Measurements from ENCODE around the gene MBNL1.

MBNL1 gene, protein sequence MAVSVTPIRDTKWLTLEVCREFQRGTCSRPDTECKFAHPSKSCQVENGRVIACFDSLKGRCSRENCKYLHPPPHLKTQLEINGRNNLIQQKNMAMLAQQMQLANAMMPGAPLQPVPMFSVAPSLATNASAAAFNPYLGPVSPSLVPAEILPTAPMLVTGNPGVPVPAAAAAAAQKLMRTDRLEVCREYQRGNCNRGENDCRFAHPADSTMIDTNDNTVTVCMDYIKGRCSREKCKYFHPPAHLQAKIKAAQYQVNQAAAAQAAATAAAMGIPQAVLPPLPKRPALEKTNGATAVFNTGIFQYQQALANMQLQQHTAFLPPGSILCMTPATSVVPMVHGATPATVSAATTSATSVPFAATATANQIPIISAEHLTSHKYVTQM

DNA sequence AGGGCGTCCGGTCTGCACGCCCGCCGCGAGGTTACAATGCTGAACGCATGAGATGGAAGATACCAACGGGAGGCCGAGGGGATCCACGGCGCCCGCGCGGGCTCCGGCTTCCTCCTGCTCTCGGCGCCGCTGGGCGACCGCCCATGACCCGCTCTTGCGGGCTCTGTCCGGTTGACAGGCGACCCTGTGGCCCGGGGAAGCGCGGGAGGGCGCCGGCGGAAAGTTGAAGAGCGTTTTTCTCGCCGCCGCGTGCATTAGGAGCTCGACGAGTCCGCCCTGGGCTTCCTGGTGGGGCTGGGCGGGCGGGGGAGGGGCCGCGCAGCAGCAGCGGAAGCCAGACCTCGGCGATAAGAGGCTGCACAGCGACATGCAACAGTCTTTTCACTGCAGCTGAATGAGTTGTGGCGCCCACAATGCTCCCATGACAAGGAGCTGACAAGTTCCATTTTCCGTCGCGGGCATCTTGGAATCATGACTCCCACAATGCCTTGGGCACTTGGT lies at the start of gene MBNL1:
Gene MBNL1, plus strand, starts transcription at position 375 of the 501 bp plus-strand sequence. CDS start 31,265 bp downstream, outside the sequence.
- DNase-seq (ENCODE audit: low spot score): peak; percentile 70

DNA sequence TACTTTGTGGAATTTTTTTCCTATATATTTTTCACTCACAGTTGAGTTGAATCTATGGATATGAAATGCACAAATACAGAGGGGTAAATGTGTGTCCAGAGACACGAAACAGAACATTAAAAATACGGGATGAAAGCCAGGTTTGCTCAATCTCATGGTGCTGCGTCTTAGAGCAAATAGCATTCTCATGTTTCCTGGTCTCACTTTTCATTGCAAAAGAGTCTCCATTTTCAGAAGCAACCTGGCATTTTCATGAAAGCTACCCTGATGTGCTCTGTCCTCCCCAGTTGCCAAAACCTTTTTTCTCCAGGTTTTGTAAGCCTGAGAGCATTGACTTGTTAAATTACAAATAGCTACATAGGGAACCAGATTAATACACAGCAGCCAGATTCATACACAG lies 49.5 kb upstream of the MBNL1 start:
- no peak for DNase-seq (ENCODE audit: low spot score)

DNA sequence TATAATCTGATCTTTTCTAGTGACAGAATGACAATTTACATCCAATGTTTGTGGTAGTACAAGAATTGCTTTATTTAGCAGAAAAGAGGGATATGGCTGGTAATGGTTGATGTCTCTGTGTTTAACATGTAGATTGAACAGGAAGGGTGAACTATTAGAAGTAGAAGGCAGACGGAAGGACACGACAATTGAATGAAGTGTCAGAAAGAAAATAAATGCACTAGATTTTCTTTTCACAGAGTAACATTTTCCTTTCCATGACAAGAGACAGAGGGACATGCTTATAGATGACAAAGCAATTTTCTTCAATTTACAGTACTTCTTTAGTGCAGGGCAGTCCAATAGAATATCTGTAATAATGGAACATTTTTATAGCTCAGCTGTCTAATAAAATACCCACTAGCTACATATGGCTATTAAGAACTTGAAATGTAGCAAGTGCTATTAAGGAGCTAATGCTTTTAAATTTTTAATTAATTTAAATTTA lies 48.9 kb upstream of the MBNL1 start:
- no peak for DNase-seq (ENCODE audit: low spot score)

DNA sequence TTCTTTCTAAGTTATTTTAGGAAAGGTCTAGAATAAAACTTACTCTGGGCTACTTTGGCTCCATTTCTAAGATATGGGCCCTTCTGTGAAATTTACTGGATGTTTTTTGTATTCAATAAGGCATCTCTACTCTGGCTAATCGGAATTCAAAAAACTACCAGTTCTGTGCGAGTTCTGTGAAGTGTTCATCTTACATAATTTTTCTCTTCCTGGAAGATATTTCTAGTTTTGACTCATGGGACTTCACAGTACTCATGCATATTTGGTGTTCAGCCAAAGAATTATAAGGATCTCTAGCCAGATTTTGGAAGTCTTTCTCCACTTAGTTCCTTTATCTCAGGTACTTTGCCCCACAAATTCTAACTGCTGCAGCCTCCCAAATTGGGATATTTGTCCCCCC lies 46.4 kb upstream of the MBNL1 start:
- DNase-seq (ENCODE audit: low spot score): no peak

DNA sequence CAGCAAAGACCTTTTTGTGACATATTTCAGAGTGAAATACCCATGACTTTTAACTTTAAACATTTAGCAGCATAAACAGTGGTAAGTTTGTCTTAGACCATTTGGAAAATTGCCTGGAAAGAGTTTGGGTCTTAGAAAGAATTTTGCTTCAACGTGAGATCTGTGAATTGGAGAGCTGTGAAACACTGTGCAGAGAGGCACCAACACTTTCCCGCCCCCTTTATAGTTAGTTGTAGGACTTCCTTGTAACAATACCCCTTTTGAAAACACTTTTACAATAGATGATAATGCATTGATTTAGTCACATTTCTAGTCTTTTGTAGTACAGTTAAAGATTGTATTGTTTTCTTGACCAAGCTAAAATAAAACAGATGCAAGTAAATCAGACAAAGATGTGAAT lies 43.5 kb upstream of the MBNL1 start:
- DNase-seq (ENCODE audit: low spot score): no peak

DNA sequence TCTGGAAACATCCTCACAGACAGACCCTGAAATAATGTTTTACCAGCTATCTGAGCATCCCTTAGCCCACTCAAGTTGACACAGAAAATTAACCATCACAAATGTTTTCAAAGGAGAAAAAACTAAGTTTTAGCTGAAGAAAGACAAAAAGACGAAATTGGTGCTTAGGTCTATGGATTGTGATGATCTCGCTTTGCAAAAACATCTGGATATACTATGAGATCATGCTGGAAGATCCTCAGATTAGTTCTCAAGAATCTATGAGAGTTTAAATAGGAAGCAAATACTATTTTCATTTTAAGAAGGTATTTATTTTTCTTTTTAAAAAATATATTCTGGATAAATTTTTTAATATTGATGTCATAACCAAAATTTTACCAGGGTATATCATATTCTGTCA lies 42.6 kb upstream of the MBNL1 start:
- DNase-seq (ENCODE audit: low spot score): no peak

DNA sequence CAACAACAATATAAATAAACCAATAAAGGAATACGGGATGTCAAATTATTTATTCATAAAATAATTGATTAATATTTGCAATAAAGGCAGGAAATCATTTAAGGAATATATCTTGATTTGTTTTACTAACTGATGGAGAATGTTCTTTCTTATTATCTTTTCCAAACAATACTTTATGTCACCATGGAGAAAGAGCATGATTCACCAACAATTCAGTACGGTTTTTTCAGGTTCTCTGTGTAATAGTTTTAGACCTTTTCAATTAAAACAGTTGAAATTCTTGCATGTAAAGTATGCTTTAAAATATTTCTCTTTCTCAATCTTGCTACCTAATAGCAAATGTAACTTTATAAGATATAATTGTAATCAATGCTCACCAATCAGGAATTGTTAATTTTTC lies 41.7 kb upstream of the MBNL1 start:
- DNase-seq (ENCODE audit: low spot score): no peak

DNA sequence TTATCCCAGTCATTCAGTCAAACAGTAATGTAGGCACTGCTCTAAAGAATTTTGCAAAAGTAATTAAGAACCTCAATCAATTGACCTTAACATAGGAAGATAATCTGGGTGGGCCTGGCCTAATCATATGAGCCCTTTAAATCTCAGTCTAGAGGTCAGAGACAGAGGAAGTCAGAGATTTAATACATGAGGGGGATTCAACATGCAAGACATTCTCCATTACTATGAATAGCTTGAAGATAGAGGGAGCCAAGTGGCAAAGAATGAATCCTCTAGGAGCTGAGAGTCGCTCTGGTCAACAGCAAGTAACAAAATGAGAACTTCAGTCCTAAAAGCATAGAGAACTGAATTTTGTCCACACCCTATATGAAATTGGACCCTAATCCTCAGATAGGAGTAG lies 39.0 kb upstream of the MBNL1 start:
- DNase-seq (ENCODE audit: low spot score): no peak

DNA sequence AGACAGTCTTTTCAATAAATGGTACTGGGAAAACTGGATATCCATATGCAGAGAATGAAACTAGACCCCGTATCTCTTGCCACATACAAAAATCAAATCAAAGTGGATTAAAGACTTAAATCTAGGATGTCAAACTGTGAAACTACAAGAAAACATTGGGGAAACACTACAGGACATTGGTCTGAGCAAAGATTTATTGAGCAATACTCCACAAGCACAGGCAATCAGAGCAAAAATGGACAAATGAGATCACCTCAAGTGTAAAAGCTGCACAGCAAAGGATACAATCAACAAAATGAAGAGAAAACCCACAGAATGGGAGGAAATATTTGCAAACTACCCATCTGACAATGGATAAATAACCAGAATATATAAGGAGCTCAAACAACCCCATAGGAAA lies 38.4 kb upstream of the MBNL1 start:
- DNase-seq (ENCODE audit: low spot score): no peak

DNA sequence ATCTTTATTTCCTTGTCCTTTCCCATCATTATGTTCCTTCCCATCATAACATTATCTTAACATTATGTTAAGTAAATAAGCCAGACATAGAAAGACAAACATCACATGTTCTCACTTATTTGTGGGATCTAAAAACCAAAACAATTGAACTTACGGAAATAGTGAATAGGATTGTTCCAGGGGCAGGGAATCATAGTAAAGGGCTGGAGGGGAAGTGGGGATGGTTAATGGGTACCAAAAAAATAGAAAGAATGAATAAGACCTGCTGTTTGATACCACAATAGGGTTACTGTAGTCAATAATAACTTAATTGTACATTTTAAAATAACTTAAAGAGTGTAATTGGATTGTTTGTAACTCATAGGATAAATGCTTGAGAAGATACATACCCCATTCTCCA lies 36.7 kb upstream of the MBNL1 start:
- no peak for DNase-seq (ENCODE audit: low spot score)

DNA sequence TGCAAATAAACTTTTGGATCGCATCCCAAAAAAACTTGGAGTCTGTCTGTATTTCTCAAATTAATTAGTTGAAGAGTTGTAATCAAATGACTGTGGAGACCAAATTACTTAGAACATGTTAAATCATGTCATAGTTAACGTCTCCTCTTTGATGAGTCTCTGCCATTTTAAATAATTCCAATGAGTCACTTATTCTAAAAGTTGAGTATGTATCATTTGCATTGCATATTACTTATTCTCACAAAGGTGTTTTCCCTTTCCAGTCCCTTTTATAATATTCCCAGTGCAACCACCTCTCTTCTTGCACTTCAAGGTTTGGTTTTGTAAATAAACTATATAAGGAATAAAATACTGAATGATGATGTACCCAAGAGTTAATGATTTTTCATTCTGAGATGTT lies 36.0 kb upstream of the MBNL1 start:
- DNase-seq (ENCODE audit: low spot score): no peak

DNA sequence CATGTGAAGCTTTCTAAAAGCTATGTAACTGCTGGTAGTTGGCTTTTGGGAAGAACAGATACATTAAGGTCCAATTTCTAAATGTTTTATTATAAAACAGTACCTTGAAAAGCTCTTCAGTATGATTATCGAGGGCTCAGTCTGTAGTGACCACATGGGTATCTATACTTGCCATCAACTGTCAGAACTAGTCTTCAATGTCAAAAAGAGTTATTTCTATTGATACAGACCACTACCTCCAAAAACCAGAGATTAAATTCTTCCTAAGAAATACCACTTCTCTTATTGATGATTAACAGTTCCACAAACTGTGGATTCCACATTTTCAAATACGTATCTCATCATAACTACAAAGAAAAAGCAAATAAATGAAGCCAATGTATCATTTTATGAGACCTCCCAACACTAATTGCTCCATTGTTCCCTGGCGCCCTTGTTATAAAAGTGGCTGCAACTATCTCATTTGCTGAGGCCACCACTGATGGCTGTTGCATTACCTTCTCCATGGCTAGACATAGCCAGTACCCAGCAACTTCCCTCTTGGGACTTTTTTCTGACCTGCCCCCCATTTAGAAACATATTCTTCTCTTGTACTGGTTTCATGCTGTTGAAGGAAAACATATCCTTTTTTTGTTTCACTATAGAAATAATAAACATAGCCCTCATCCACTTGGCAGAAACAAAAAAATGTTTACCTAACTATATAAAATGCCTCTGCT lies 33.9 kb upstream of the MBNL1 start:
- DNase-seq (ENCODE audit: low spot score): no peak

DNA sequence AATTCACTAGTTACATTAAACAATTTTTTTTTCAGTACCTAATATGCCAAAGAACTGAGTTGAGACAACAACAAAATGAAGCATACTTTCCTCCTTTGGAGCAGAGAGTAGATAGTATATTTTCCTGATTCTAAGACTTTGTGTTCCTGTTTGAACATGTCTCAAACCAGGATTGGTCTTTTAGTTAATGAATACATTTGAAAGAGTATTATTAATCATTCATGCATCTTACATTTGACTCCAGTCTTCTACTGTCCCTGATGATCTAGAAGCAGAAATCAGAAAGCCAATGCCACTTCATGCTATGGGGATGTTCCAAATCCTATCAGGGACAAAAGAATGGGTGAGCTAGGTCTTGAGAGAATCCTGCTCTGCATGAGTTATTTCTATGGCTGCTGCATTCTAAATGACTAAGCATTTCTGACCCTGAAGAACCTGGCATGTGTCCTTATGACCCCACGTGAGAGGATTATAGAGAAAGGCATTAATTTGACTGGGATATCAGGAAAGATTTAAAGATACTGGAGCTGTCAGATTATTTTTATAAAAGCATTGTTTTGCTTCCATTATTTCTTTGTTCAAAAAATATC lies 32.9 kb upstream of the MBNL1 start:
- no peak for DNase-seq (ENCODE audit: low spot score)

DNA sequence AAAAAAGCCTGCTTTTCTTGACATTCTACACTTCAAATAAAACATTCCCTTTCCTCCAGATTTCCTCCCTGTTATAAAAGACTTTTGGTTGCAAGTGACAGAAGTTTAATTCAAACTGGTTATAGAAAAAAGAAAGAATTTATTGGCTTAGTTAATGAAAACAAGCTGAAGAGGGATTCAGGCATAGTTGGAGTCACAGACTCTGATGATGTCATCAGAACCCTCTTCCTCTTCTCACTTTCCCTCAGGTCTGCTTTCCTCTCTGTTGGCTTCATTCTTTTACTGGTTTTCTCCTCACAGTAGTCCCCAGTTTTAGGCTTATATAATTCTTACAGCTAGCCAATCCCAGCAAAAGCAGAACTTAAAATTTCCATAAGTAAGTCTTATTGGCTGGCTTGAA lies 32.0 kb upstream of the MBNL1 start:
- DNase-seq (ENCODE audit: low spot score): no peak

DNA sequence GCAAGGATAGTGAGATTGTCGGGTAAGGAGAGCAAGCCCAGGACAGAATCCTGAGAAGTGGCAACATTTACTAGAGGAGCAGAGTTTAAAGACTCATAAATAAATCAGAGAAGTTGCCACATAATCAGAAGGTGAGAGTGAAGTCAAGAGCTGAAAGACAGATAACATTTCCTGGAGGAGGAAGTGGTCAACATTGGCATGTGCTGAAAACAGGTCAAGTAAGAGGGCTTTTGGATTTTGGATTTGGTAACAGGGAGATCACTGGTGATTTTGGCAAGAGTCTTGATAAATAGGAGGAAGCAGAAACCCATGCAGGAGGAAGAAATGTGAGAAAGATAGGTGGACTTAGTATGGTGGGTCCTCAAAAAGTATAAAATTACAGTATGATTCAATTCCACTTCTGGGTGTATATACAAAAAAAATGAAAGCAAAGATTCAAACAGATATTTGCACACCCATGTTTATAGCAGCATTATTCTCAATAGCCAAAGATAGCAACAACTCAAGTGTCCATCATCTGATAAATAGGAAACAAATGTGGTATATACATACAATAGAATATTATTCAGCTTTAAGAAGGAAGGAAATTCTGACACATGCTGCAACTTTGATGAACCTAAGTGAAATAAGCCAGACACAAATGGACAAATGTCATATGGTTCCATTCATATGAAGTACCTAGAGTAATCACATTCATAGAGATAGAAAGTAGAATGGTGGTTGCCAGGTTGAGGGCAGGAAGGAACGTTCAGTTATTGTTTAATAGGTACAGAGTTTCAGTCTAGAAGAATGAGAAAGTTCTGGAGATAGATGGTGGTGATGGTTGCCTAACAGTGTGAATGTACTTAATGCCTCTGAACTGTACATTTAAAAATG lies 27.3 kb upstream of the MBNL1 start:
- no peak for DNase-seq (ENCODE audit: low spot score)

DNA sequence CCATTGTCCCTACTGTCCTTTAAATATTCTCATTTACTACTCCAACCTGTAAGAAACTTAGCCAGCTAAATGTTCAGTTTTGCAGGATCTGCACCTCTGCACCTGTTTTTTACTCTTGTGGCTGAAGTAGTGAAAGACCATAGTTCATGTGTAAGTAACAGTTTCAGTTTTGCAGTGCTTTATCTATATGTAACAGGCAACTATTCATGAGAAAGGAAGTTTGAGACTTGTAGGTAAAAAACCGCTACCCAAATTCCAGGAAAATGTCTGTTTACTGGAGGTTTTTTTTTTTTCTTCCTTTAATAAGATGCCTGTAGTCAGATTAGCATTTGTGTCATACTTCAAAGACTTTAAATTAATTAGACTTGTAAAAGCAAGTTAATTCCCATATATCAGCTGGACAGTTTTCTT lies 25.4 kb upstream of the MBNL1 start:
- no peak for DNase-seq (ENCODE audit: low spot score)

DNA sequence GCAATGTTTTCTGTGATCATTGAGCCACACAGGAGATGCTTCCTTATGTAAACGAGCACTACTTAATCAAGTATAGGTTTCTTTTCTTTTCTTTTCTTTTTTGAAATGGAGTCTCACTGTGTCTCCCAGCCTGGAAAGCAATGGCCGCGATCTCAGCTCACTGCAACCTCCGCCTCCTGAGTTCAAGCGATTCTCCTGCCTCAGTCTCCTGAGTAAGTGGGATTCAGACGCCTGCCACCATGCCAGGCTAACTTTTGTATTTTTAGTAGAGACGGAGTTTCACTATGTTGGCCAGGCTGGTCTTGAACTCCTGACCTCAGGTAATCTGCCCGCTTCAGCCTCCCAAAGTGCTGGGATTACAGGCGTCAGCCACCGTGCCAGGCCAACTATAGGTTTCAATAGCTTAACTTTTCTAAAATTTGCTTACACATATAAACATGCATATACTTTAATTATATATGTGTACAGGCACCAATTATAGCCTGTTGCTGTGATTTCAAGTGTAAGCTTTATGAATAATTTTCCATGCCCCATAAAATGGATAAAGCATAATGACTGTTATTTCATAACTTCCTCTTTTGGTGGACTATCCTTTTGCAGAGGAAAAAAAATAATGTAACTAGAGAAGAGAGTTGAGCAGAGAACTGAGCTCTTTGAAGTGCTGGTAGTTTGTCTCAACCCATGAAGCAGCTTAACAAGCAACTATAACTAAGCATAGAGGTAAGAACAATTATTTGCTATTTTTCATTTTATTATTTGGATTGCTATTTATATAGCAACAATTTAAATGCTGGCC lies 24.8 kb upstream of the MBNL1 start:
- no peak for DNase-seq (ENCODE audit: low spot score)

DNA sequence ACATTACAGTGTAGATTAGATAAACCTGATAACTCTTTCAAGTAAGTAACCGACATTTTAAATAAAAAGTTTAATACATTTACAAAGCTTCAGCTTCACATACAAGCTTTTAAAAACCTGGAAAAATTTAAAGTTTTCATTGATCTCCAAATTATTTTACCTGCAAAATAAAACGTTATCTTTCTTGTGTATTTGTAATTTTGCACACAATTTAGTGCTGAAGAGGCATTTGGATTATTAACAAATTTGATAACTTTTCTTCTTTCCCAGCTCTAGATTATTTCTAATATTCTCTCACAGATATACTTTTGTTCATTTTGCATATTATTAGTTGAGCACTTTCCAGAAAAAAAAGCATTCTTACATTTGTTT lies 24.2 kb upstream of the MBNL1 start:
- DNase-seq (ENCODE audit: low spot score): no peak

DNA sequence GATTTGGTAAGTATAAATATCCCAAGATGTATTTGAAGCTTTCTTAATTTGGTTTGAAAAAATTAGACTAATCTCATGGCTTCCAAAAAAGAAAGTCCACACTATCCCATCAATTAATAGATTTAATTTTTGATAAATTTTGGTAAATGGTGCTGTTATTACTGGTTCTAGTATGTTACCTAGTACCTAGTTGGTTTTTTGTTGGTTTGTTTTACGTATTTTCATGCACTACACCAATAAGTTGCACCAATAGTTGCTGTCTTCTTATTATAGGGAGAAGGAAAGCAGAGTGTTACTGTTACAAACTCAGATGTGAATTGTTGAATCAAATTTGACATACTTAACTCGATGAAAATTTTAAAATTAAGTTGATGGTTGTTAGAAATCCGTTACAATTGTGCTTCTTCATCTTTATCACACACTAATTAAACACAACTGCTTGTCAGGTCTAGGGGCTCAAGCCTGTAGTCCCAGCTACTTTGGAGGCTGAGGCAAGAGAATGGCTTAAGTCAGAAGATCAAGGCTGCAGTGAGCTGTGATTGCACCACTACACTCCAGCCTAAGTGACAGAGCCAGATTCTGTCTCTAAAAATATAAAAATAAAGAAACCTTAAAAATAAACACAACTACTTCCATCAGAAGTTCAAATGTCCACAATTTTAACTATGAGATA lies 23.1 kb upstream of the MBNL1 start:
- DNase-seq (ENCODE audit: low spot score): no peak

DNA sequence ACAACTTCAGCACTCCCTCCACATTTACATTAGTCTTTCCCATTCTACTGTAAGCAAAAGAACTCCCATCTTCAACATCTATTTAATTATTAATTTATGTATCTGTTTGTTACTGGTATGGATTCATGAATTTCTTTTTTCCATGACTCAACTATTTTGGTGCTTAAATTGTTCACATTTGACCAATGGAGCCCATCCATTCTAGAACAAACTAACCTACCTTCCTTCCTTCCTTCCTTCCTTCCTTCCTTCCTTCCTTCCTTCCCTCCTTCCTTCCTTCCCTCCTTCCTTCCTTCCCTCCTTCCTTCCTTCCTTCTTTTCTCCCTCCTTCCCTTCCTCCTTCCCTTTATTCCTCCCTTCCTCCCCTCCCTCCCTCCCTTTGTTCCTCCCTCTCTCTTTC lies 16.8 kb upstream of the MBNL1 start:
- DNase-seq (ENCODE audit: low spot score): no peak

DNA sequence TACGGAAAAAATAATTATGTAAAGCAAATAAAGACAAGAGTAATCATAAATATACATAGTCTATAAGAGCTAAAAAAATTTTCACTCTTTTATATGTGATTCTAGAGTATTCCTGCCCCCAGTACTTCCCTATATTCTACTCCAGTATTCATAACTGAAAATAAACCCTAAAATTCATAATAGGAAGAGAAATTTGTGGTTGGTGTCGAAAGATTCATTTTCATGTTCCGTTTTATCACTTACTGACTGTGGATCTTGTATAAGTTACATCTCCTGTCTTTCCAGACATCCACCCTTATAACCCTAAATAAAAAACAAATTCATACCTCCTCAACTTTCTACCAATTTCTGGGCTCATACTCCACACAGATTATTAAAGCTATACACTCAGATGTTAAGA lies 16.0 kb upstream of the MBNL1 start:
- DNase-seq (ENCODE audit: low spot score): no peak
